HG03060 (cell line): ENCODE data around the gene IRF2BPL.

Source experiments
- ATAC-seq: cut with Tn5 transposase; IDR thresholded peaks from one replicate; pipeline ENCODE4 v1.9.1; 2021; ENCODE audit warnings: low read depth, moderate number of reproducible peaks; ENCODE audit not compliant: unreplicated experiment

IRF2BPL gene

GRCh38 chr14:77014004-77014604 is 14.4 kb downstream of the IRF2BPL start:
- no peak for ATAC-seq

DNA sequence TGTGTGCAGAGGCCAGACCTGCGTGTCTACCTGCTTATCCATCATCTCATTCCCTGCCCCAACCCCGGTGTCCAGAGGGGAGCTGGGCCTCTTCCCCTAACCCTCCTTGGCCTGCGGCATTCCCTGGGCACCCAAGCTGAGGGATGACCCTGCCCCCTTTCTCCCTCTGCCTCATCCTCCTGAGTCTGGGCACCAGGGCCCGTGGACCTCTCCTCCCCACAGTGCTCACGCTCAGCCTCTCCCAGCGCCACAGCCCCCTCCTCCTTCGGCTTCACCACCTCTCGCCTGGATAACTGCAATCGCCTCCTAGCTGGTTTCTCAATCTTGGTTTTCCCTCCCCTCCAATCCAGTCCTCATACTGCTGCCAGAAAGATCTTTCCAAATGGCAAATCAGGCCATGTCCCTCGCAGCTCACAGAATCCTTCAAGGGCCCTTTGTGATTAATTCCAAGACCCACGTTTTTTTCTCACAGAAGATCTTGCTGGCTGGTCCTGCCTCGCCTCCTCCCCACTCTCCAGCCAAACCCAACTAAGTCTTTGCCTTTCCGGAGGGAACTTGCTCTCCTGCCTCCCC is 16.2 kb downstream of the IRF2BPL start:
- no peak for ATAC-seq

DNA sequence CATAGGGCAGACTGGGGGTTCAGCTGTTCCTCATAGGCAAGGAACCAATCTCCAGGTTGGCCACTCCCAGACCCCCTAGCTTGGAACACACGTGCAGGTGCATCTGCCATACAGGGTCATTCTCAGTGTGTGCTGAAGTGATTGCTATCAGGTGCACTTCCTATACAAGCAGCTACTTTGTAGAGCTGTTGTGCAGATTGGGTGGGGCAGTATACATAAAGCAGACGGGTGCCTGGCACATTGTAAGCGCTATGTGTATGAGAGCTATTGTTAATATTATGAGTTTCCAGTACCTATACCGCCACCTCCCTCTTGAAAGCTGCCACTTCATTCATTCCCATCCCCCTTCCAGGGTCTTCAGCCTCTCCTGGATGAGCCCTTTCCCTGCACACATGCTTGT is 17.3 kb downstream of the IRF2BPL start:
- ATAC-seq, result no peak

GRCh38 chr14:77009014-77009413 is 19.5 kb downstream of the IRF2BPL start:
- ATAC-seq, result no peak

DNA sequence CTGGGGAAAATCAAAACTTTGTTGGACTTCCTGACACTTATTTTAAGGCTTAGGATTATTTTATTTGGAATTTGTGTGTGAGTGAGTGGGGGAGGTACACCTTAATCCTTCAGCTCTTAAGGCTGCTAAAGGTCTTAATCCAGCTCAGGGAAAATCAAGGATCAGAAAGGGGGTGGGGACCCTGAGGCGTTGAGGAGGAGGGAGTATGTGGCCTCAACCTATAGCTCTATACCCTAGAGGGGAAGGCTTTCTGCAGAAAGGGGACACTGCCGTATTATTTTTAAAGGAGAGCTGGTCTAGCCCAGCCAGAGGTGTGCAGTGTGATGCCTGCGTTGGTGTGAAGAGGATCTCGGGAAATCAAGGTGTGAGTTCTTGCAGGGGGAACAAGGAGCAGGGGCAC is 20.0 kb downstream of the IRF2BPL start:
- no peak for ATAC-seq

DNA sequence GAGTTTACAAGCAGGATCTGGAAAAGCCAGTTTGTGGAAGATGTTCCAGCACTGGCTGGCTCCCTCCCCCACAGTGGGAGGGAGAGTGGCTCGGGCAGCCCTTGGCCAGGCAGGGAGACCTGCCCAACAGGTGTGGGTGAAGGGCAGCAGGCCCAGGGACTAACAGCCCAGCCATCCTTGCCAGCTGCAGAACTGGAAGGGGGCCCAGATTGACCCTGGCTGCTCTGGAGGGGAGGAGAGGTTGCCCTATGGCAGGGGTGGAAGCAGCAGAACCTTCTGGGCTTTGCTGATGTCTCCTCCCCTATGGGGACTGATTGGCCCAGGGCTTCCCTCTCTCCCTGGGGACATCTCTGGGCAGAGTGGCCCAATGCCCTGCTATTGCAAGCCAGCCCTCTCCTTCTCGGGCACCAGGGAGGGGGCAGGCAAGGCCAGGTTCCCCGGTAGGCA is 20.5 kb downstream of the IRF2BPL start:
- no peak for ATAC-seq

DNA sequence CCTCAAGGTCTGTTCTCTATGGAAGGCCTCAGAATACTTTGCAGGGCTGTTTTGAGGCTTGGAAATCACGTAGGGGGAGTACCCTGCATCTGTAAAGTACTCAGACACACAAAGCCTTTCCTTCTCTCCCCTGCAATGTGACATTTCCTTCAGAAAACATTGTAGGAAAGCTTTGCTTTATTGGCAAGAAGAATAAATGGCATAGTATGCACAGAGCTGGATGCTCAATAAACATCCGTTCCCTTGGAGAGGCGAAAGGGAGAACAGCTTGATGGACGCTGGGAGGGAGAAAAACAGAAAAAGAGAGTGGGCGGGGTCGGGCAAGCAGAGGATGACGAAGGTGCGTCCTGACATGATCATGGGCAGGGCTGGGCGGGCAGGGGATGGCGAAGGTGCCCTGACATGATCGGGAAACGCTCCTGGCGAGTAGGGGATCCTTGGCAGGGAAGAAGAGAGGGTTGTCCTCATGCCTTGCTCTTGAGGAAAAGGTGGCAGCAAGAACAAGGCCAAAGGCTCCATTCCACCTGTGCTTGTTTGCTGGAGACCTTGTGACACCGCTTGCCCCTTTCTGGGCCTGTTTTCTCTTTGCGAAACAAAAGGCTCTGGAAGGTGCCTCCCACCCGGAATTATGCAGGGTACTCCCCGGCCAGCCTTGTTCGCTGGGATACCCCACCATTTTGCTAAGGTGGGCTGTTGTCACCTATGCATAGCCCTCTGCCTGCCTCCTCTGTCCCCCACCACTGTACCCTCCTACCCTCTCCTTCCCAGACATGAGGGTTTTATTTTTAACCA is 21.1 kb downstream of the IRF2BPL start:
- no peak for ATAC-seq

DNA sequence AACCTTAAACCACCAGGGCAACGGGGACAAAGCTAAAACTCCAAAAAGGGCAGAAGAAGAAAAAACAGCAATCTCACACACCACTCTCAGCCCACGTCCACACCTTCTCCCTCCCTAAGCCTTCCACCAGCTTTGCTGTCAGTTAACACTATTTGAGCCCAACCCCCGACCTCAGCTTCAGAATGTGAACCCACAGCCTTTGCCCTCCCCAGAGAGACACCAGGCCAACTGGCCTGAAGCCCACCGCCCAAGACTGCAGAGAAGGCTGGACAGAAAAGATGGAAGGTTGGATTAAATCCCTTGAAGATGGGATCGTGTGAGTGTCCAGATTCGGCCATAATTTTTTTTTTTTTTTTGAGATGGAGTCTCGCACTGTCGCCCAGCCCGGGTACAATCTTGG is 22.4 kb downstream of the IRF2BPL start:
- ATAC-seq, result no peak

GRCh38 chr14:77005559-77005958 is 22.9 kb downstream of the IRF2BPL start:
- no peak for ATAC-seq

GRCh38 chr14:77004711-77005460 is 23.6 kb downstream of the IRF2BPL start:
- ATAC-seq, result no peak

DNA sequence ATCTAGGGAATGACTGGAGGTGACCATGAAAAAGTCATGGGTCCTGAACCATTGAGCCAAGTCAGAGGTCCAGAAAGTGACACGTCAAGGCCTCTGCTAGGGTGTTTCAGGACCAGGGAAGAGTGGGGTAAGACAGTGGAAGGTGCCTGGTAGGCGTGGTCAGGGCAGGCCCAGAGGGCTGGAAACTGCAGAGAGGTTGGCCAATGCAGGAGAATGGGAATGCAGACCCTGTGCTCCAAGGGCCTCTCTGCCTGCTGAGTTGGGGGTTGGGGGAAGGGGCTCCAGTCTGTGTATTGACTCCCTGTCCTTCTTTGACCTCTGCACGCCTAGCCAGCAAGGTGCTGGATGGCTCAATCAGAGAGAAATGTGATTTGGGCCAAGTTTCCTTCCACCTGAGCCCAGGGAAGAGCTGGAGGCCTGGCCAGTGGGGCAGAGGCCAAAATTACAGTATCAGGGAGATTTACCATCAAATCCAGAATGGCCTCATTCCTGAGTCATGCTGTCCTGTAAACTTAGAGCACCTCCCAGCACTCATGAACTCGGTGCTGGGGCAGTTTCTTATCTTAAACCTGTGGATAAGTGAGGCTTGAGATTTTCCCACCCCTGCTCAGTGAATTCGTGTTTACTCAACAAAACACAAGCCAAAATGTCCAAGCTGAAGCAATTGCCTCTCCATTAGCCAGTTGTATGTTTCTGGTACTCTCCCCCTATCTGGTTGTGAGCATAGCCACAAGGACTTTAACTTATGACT is 24.4 kb downstream of the IRF2BPL start:
- ATAC-seq, result no peak

DNA sequence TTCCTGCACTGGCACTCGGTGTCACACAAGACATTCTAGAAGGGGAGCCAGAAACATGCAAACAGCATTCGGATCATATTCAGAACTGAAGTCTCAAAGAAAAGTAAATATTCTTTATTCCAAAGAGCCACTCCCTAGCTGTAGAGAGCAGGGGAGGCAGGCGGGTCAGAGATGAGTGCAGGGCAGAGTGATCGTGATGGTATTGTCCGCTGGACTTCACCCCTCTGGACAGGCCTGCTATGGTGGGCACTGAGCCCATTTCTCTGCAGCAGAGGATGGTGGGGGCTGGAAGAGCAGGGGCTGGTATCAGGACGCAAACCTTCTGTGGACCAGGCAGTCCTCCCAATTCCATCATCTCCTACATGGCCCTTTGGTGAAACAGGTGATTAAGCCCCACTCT is 25.6 kb downstream of the IRF2BPL start:
- no peak for ATAC-seq

- no peak for ATAC-seq
Measured at GRCh38 chr14:77002335-77002734, 26.2 kb downstream of the IRF2BPL start.

DNA sequence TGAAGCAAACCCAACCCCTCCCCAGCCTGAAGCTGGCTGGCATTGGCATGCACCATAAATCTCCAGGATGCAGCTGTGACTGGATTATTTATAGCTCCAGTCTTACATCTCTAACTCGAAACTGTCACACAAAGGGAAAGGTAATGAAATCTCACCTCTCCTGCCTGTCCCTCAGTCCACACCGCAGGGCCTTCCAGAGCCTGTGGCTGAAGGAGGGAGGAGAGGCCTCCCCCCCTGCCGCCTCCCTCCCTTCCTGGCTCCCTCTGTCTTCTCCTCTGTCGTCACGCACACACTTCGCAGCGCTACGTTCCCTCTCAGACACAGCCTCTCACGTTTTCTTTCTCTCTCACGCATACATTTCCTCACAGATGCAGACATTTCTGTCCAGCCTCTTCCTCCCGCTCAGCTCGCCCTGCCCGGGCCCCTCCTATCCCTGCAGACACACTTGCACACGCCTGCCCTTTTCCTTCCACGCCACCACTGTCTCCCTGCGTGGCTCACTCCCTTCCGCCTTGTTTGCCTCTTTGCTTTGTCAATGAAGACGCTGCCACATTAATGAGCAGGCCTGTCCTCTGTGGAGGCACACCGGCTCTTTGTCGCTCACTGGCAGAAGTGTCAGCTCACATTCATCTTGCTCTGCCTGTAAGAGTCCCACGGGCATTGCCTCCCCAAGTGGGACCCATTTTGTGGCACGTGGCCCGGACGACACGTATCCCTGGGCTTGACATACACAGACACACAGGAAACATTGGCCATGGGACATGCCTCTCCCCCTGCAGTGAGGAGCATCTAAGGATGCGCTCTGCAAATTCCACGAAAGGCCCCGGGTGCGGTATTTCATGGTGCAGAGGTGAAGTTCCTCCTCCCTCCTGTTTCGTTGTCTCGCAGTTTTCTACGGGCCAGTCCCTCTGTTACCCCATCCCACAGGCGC is 27.9 kb downstream of the IRF2BPL start:
- ATAC-seq, result no peak

GRCh38 chr14:76998910-76999309 is 29.6 kb downstream of the IRF2BPL start:
- no peak for ATAC-seq

DNA sequence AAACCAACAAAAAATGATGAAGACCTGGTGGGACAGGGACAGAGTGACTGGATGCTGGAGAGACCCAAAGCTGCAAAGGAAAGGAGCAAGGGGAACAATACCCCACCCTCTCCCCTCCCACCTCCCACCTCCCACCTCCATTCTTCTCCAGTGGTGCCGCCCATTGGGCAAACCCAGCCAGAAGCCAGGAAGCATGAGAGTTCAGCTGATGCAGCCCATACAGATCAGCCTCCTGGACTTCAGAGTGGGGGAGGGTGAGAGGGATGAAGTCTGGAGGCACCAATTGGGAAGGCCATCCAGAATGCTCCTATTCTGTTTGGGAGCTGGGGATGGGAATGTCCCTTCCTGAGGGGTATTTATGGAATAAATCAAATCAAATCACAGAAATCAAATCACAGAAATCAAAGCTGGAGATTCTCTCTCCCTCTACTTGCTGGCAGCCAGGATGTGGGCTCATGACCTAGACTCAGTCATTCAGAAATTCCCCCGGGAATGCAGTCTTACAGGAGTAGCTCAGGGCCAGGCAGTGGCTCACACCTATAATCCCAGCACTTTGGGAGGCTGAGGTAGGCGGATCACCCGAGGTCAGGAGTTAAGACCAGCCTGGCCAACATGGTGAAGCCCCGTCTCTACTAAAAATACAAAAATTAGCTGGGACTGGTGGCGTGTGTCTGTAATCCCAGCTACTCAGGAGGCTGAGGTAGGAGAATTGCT is 31.1 kb downstream of the IRF2BPL start:
- ATAC-seq, result no peak

DNA sequence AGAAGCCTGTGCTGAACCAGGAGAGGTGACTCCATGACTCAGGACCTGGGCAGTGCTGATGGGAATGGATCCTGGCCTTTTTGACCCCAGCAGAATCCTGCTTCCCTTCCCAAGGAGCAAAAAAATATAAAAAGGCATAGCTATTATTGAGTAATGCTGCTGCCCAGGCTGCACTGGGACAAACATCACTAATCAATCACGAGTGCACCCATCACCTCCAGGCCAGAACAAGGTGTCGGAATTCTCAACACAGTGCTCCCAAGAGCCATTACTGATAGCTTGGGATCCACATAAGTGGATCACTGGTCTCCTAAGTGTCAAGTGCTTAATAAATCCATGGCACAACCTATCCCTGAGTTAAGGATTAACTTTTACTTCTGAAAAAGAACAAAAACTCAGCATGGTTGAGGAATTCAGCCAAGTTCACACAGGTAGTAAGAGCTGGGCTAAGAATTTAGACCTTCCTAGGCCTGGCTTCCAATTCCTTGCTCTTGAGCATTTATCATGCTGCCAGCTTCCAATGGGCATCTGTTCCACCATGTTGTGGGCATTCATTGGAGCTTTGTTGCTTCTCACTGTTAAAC is 31.9 kb downstream of the IRF2BPL start:
- no peak for ATAC-seq

- no peak for ATAC-seq
Measured at GRCh38 chr14:76995279-76996035, 33.1 kb downstream of the IRF2BPL start.
